DOHH2 (cell line): ENCODE data around the gene LRRC58.

ENCODE experiments used
- H3F3A ChIP-seq: fragments of 200-600 bp; sonication (generic), shearing (Covaris generic); 2 replicates; pipeline ENCODE4 v1.6.0; 2016; ENCODE audit warnings: antibody characterized with exemption, mild to moderate bottlenecking; ENCODE audit not compliant: control insufficient read depth, insufficient read depth
- H3K27ac ChIP-seq: fragments of 200-600 bp; sonication (generic); 2 replicates; pipeline ENCODE4 v1.5.1; 2014; ENCODE audit warnings: low read depth, mild to moderate bottlenecking, low read length, moderate library complexity
- H3K27me3 ChIP-seq: fragments of 200-600 bp; sonication (generic); 2 replicates; pipeline ENCODE4 v1.6.1; 2014; ENCODE audit warnings: mild to moderate bottlenecking, low read length, mixed read lengths; ENCODE audit not compliant: control insufficient read depth
- H3K36me3 ChIP-seq: fragments of 200-600 bp; sonication (generic); 2 replicates; pipeline ENCODE4 v1.6.1; 2014; ENCODE audit warnings: mild to moderate bottlenecking, low read length, moderate library complexity, mixed read lengths; ENCODE audit not compliant: control insufficient read depth
- H3K4me1 ChIP-seq: fragments of 200-600 bp; sonication (generic); 2 replicates; pipeline ENCODE4 v1.6.1; 2014; ENCODE audit warnings: mild to moderate bottlenecking, low read length, mixed read lengths; ENCODE audit not compliant: control insufficient read depth
- H3K4me2 ChIP-seq: fragments of 200-600 bp; sonication (generic); 2 replicates; pipeline ENCODE4 v1.6.0; 2014; ENCODE audit warnings: mild to moderate bottlenecking, low read length, moderate library complexity
- H3K4me3 ChIP-seq: fragments of 200-600 bp; sonication (generic); 2 replicates; pipeline ENCODE4 v1.5.1; 2014; ENCODE audit warnings: mild to moderate bottlenecking, low read length, mixed read lengths
- H3K79me2 ChIP-seq: fragments of 200-600 bp; sonication (generic); 2 replicates; pipeline ENCODE4 v1.6.1; 2014; ENCODE audit warnings: mild to moderate bottlenecking, low read length, mixed read lengths; ENCODE audit not compliant: control insufficient read depth
- H3K9me2 ChIP-seq: fragments of 200-600 bp; sonication (generic); replicated peaks from 2 replicates; pipeline ENCODE4 v1.6.1; 2014; ENCODE audit warnings: mild to moderate bottlenecking, low read length, mixed read lengths; ENCODE audit not compliant: control insufficient read depth
- H3K9me3 ChIP-seq: fragments of 200-600 bp; sonication (generic); 2 replicates; pipeline ENCODE4 v1.6.1; 2014; ENCODE audit warnings: antibody characterized with exemption, low read length, mixed read lengths; ENCODE audit not compliant: control insufficient read depth, insufficient read depth
- H4K20me1 ChIP-seq: fragments of 200-600 bp; sonication (generic); 2 replicates; pipeline ENCODE4 v1.6.0; 2014; ENCODE audit warnings: low read depth, mild to moderate bottlenecking, antibody characterized with exemption, low read length, moderate library complexity; ENCODE audit not compliant: control insufficient read depth, insufficient read depth
- CTCF ChIP-seq: fragments of 200-600 bp; sonication (generic); IDR thresholded peaks from one replicate; pipeline ENCODE4 v1.5.1; 2014; ENCODE audit warnings: antibody characterized with exemption, mild to moderate bottlenecking, low read depth, low read length; ENCODE audit not compliant: poor library complexity, severe bottlenecking
- EZH2phosphoT487 ChIP-seq: fragments of 200-600 bp; sonication (generic); IDR thresholded peaks from 2 replicates; pipeline ENCODE4 v1.6.1; 2017; ENCODE audit warnings: borderline replicate concordance, mild to moderate bottlenecking, antibody characterized with exemption, low read length, moderate library complexity, mixed read lengths

Gene LRRC58

DNA sequence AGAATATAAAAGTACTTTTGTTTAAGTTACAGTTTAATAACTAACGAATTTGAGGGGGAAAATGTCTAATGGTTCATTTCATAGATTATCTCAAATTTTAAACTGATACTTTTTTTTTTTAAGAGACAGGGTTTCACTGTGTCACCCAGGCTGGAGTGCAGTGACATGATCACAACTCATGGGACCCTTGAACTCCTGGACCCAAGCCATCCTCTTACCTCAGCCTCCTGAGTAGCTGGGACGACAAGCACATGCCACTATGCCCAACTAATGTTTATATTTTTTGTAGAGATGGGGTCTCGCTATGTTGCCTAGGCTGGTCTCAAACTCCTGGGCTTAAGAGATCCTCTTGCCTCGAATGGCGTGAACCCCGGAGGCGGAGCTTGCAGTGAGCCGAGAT lies 16.5 kb downstream of the LRRC58 start:
- H3K27ac ChIP-seq: no peak overlapping the region
- no peaks in the 10 kb centered on the region for H3F3A ChIP-seq
- H3K9me2 ChIP-seq: no peaks in the 10 kb centered on the region
- peaks cover 2% of the 10 kb centered on the region; the same call in 1 of the 2 replicates for H4K20me1 ChIP-seq
- H3K79me2 ChIP-seq: peaks cover 28% of the 10 kb centered on the region
- H3K9me3 ChIP-seq: no peaks in the 10 kb centered on the region
- H3K4me1 ChIP-seq: no peaks in the 10 kb centered on the region
- peaks cover 83% of the 10 kb centered on the region for H3K36me3 ChIP-seq
- H3K4me2 ChIP-seq: no peak overlapping the region
- H3K4me3 ChIP-seq: no peak overlapping the region
- TF ChIP-seq CTCF (no peak), EZH2phosphoT487 (no peak)
- H3K27me3 ChIP-seq: no peaks in the 10 kb centered on the region

GRCh38 chr3:120331076-120331475 lies 18.1 kb downstream of the LRRC58 start:
- Histone ChIP-seq H3K4me3 (no peak overlapping the region), H3K4me1 (no peaks in the 10 kb centered on the region), H3K4me2 (no peak overlapping the region), H3K9me3 (no peaks in the 10 kb centered on the region), H3K79me2 (peaks cover 14% of the 10 kb centered on the region), H4K20me1 (peaks cover 4% of the 10 kb centered on the region; the same call in 1 of the 2 replicates), H3K36me3 (peaks cover 79% of the 10 kb centered on the region), H3K27me3 (no peaks in the 10 kb centered on the region), H3K9me2 (no peaks in the 10 kb centered on the region), H3F3A (no peaks in the 10 kb centered on the region), H3K27ac (no peak overlapping the region)
- TF ChIP-seq EZH2phosphoT487: no peak
- TF ChIP-seq CTCF: no peak

DNA sequence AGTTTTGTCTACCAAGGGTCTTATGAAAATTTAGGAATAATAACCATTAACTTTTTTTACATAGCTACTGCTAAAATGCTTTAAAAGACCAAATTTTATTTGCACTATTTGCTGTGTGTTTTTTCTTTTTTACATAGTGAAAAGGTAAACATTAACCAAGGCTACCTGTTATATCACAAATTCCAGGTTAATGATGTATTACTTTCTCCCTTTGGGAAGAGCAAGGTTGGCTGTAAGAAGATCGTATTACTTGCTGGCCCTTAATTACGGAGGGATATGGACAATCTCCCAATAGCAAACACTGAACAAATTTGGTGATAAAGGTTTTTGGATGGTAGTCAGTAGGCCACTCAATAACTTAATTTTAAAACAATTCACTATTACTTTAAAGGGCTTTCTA lies 22.4 kb downstream of the LRRC58 start:
- H3K36me3 ChIP-seq: peaks cover 62% of the 10 kb centered on the region
- H3F3A ChIP-seq: 0 out of 2 replicates have a peak, but pooled peaks cover 3% of the 10 kb centered on the region
- no peaks in the 10 kb centered on the region for H3K4me1 ChIP-seq
- peaks cover 4% of the 10 kb centered on the region; the same call in 1 of the 2 replicates for H4K20me1 ChIP-seq
- TF ChIP-seq CTCF: no peak
- TF ChIP-seq EZH2phosphoT487: no peak
- no peak overlapping the region for H3K27ac ChIP-seq
- H3K27me3 ChIP-seq: no peaks in the 10 kb centered on the region
- no peak overlapping the region for H3K4me3 ChIP-seq
- no peaks in the 10 kb centered on the region for H3K79me2 ChIP-seq
- H3K4me2 ChIP-seq: no peak overlapping the region
- no peaks in the 10 kb centered on the region for H3K9me3 ChIP-seq
- no peaks in the 10 kb centered on the region for H3K9me2 ChIP-seq
